ENCODE measurements around the gene LRRC37A.
"Not testable (repeated sequence)": the region's sequence is repeated elsewhere in the genome, so short reads cannot be mapped to it uniquely, and the experiment has no call there.

The LRRC37A gene

DNA sequence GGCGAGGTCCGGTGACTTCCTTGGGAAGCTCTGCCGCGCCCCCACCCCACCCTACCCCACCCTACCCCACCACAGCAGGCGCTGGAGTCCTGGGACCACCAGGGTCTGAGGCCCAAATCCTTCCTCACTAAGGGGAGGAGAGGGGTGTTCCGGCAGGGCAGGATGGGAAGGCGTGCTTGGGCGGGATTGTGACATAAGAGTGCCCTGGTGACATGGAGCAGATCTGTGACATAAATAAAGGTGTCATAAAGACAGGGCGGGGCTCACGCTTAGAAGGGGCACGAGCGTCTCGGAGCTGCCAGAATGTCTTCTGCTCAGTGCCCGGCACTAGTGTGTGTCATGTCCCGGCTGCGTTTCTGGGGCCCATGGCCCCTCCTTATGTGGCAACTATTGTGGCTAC is at the start of gene LRRC37A:
LRRC37A (plus strand) TSS at position 301 of the 400 bp plus-strand sequence; CDS start at position 304, 3 bp downstream.
- not testable (repeated sequence) for H3K9me3 ChIP-seq (ENCODE audit: control insufficient read depth, low read length); H3K9ac ChIP-seq (ENCODE audit: low read length); H3K36me3 ChIP-seq (ENCODE audit: control insufficient read depth, insufficient read depth, low read length, severe bottlenecking); DNase-seq (ENCODE audit: low read depth); H3K4me1 ChIP-seq (ENCODE audit: control insufficient read depth, insufficient read depth, low read length); H3K27me3 ChIP-seq (replicated peaks; ENCODE audit: control insufficient read depth, insufficient read depth, low read length); H3K4me3 ChIP-seq (ENCODE audit: low read length)

DNA sequence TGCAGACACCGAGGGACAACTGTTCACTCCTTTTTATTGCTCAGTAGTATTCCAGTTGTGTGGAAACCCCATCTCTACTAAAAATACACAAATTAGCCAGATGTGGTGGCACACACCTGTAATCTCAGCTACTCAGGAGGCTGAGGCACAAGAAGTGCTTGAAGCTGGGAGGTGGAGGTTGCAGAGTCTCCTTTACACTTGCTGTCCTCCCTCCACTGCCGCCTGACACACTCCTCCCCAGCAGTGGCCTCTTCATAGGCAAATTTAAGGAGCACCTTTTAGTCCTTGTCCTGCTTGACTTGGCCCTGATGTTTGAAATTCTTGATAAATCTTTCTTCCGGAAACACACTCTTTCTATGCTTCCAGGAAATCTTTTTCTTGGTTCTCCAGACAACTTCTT is 45.8 kb upstream of the LRRC37A start:
- not testable (repeated sequence) for H3K9me3 ChIP-seq (ENCODE audit: control insufficient read depth, low read length); H3K27me3 ChIP-seq (replicated peaks; ENCODE audit: control insufficient read depth, insufficient read depth, low read length); DNase-seq (ENCODE audit: low read depth); H3K9ac ChIP-seq (ENCODE audit: low read length); H3K4me1 ChIP-seq (ENCODE audit: control insufficient read depth, insufficient read depth, low read length); H3K4me3 ChIP-seq (ENCODE audit: low read length); H3K36me3 ChIP-seq (ENCODE audit: control insufficient read depth, insufficient read depth, low read length, severe bottlenecking)

DNA sequence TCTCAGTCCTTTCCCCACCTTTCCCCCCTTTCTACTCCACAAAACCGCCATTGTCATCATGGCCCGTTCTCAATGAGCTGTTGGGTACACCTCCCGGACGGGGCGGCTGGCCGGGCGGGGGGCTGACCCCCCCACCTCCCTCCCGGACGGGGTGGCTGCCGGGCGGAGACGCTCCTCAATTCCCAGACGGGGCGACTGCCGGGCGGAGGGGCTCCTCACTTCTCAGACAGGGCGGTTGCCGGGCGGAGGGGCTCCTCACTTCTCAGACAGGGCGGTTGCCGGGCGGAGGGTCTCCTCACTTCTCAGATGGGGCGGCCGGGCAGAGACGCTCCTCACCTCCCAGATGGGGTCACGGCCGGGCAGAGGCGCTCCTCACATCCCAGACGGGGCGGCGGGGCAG is 42.1 kb upstream of the LRRC37A start:
- H3K9me3 ChIP-seq (ENCODE audit: control insufficient read depth, low read length); H3K4me3 ChIP-seq (ENCODE audit: low read length); H3K27me3 ChIP-seq (replicated peaks; ENCODE audit: control insufficient read depth, insufficient read depth, low read length); DNase-seq (ENCODE audit: low read depth); H3K36me3 ChIP-seq (ENCODE audit: control insufficient read depth, insufficient read depth, low read length, severe bottlenecking); H3K4me1 ChIP-seq (ENCODE audit: control insufficient read depth, insufficient read depth, low read length); H3K9ac ChIP-seq (ENCODE audit: low read length): not testable (repeated sequence)

DNA sequence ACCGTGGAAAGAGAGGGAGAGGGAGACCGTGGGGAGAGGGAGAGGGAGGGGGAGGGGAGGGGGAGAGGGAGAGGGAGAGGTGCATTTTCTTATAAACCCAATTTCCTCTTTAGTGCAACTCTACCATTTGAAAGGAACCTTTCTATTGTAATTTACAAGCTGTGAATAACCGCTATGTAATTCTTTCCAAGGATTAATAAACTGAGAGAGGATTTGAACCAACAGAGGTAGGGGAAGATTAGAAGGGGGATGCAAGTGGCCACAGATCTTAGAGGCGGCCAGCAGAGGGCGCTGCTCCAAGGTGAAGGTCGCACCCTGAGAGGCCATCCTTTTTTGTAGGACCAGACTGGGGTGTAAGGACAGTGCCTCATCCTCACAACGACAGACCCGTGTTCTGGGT is 41.2 kb upstream of the LRRC37A start:
- H3K4me1 ChIP-seq (ENCODE audit: control insufficient read depth, insufficient read depth, low read length); H3K4me3 ChIP-seq (ENCODE audit: low read length); H3K9ac ChIP-seq (ENCODE audit: low read length); H3K9me3 ChIP-seq (ENCODE audit: control insufficient read depth, low read length); H3K27me3 ChIP-seq (replicated peaks; ENCODE audit: control insufficient read depth, insufficient read depth, low read length); H3K36me3 ChIP-seq (ENCODE audit: control insufficient read depth, insufficient read depth, low read length, severe bottlenecking): not testable (repeated sequence)
- DNase-seq (ENCODE audit: low read depth): peak; percentile 86

DNA sequence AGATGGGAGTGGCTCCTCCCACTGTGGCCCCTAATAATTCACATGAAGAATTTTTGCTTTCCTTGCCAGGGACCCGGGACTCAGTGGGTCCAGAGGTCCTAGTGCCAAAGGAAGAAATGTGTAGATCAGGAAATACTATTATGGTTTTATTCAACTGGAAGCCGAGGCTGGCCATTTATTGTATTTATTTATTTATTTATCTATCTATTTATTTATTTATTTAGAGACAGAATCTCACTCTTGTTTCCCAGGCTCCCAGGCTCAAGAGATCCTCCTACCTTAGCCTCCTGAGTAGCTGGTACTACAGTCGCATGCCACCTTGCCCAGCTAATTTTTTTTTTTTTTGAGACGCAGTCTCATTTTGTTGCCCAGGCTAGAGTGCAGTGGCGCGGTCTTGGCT is 40.7 kb upstream of the LRRC37A start:
- H3K4me3 ChIP-seq (ENCODE audit: low read length); H3K36me3 ChIP-seq (ENCODE audit: control insufficient read depth, insufficient read depth, low read length, severe bottlenecking); H3K4me1 ChIP-seq (ENCODE audit: control insufficient read depth, insufficient read depth, low read length); H3K9ac ChIP-seq (ENCODE audit: low read length); H3K9me3 ChIP-seq (ENCODE audit: control insufficient read depth, low read length); H3K27me3 ChIP-seq (replicated peaks; ENCODE audit: control insufficient read depth, insufficient read depth, low read length); DNase-seq (ENCODE audit: low read depth): not testable (repeated sequence)

DNA sequence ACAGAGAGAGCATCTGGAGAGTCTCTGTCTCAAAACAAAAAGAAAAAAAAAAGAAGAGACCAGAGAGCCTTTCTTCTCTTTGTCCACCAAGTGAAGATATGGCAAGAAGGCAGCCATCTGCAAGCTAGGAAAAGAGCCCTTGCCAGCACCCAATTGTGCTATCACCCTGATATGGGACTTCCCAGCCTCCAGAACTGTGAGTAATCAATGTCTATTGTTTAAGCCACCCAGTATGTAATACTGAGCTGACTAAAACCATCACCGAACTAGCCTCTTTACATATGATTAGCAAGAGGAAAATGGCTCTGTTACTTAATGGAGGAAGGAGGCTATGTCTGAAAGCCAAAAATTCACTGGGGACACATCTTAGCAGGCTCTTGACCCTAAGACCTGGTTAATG is 38.6 kb upstream of the LRRC37A start:
- H3K9ac ChIP-seq (ENCODE audit: low read length); H3K9me3 ChIP-seq (ENCODE audit: control insufficient read depth, low read length); H3K27me3 ChIP-seq (replicated peaks; ENCODE audit: control insufficient read depth, insufficient read depth, low read length); DNase-seq (ENCODE audit: low read depth); H3K36me3 ChIP-seq (ENCODE audit: control insufficient read depth, insufficient read depth, low read length, severe bottlenecking); H3K4me3 ChIP-seq (ENCODE audit: low read length); H3K4me1 ChIP-seq (ENCODE audit: control insufficient read depth, insufficient read depth, low read length): not testable (repeated sequence)

DNA sequence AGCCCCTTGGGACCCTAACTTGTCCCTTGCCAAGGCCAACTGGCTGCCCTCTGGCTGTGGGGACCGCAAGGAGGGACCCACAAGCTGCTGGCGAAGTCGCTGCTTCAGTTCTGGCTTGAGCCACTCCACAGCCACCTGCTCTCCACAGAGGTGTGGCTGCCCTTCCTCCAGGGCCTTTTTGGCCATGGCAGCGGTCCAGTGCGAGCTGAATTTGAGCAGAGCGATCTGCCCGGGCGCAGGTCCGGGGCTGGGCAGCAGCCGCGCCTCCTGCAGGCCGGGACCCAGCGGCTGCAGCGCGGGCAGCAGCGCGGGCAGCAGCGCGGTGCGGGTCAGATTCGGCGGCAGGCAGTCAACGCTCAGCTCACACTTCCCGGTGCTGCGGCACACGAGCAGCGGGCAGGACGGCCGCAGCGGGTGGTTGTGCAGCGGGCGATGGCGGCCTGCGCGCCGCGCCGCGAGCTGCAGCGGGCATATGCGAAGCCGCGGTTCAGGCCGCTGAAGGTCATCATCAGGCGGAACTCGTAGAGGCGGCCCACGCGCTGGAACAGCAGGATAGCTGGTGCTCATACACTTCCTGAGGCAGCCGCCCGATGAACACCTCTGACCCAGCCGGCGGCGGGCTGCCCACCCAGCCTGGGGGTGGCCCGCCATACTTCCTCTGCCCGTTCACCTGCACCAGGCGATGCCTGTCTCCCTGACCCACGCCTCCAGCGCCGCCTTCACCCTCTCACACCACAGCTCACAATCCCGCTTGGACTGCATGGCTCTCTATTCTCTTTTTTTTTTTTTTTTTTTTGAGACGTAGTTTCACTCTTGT is 34.9 kb upstream of the LRRC37A start:
- H3K4me3 ChIP-seq (ENCODE audit: low read length): peak overlapping the region; percentile 63
- peak; percentile 67 for DNase-seq (ENCODE audit: low read depth)
- not testable (repeated sequence) for H3K4me1 ChIP-seq (ENCODE audit: control insufficient read depth, insufficient read depth, low read length); H3K9me3 ChIP-seq (ENCODE audit: control insufficient read depth, low read length); H3K27me3 ChIP-seq (replicated peaks; ENCODE audit: control insufficient read depth, insufficient read depth, low read length); H3K36me3 ChIP-seq (ENCODE audit: control insufficient read depth, insufficient read depth, low read length, severe bottlenecking); H3K9ac ChIP-seq (ENCODE audit: low read length)

DNA sequence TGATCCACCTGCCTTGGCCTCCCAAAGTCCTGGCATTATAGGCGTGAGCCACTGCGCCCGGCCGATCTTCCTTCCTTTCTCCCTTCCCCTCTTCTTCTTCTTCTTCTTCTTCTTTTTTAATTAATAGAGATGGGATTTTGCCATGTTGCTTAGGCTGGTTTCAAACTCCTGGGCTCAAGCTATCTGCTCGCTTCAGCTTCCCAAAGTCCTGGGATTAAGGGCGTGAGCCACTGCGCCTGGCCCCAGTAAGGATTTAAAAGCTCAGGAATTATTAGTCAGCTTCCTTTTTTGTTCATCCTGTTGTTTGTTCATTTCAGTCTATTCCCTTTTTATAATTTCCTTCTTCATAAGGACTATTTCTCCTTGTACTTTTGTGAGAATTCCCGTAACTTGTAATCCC is 32.7 kb upstream of the LRRC37A start:
- peaks cover 10% of the 10 kb centered on the region for H3K4me1 ChIP-seq (ENCODE audit: control insufficient read depth, insufficient read depth, low read length)
- H3K36me3 ChIP-seq (ENCODE audit: control insufficient read depth, insufficient read depth, low read length, severe bottlenecking): no peaks in the 10 kb centered on the region
- no peak overlapping the region for H3K9ac ChIP-seq (ENCODE audit: low read length)
- no peaks in the 10 kb centered on the region for H3K9me3 ChIP-seq (ENCODE audit: control insufficient read depth, low read length)
- H3K4me3 ChIP-seq (ENCODE audit: low read length): no peak overlapping the region
- H3K27me3 ChIP-seq (replicated peaks; ENCODE audit: control insufficient read depth, insufficient read depth, low read length): no peaks in the 10 kb centered on the region
- no peak for DNase-seq (ENCODE audit: low read depth)

DNA sequence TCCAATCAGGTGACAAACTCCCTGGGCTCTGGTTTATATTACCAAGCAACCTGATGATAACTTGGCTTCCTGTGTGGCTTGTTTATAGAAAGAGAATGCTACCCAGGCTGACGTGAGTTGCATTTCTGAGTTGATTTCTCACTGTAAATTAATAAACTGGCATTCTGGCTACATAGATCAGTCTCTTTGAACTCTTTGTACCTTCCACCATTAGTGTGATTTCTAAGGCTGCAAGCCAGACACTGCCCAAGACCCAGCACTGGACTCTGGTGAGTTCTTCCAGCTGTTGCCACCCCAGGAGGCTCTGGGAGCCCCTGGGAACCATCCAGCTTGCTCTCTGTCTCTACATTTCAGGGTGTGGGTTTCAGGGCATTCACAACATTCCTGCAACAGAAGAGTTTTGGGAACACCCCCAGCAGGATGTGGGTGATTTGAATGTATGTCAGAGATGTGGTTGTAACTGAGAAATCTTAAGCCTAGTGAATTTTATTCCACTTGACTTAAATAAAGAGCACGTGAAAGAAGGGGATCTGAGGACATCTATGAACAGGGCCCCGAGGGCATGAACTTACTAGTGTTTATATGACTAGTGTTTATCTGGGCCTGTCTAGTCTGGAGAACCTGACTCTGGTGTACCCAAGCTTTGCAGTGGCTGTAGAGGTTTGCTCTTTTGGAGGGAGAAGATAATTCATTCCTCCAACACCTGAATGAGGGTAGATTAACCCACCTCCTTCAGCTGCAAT is 30.3 kb upstream of the LRRC37A start:
- peaks cover 14% of the 10 kb centered on the region for H3K4me1 ChIP-seq (ENCODE audit: control insufficient read depth, insufficient read depth, low read length)
- H3K36me3 ChIP-seq (ENCODE audit: control insufficient read depth, insufficient read depth, low read length, severe bottlenecking): no peaks in the 10 kb centered on the region
- H3K4me3 ChIP-seq (ENCODE audit: low read length): no peak overlapping the region
- no peaks in the 10 kb centered on the region for H3K27me3 ChIP-seq (replicated peaks; ENCODE audit: control insufficient read depth, insufficient read depth, low read length)
- no peaks in the 10 kb centered on the region for H3K9me3 ChIP-seq (ENCODE audit: control insufficient read depth, low read length)
- DNase-seq (ENCODE audit: low read depth): peak; percentile 89
- H3K9ac ChIP-seq (ENCODE audit: low read length): no peak overlapping the region

DNA sequence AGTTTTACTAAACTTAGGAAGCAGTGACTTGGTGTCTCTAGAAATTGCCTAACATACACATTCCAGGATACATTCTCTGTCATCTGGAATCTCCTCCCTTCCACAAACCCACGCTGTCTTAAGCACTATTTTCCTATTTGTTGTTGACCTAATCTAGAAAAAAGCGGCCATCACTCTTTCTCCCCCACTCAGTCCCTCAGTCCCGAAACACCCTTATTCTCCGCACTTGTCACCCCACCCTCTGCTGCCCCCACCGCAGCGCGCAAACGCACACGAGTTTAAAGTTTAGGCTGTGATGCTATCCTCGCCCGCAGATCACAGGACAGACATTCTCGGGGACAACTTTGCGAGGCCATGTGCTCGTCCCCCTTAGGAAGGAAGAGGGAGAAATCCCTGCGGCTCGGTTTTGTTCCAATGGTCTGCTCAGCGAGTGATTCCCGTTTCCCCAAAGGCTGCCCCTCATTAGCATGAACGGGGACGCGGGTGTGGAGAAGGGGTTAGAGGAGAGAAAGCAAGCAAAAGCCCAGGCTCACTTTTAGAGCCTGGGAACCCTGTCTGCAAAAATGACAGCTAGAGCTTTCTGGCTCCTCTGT is 28.8 kb upstream of the LRRC37A start:
- Histone ChIP-seq H3K4me3 (ENCODE audit: low read length) (peak overlapping the region; percentile 77), H3K4me1 (ENCODE audit: control insufficient read depth, insufficient read depth, low read length) (peaks cover 14% of the 10 kb centered on the region), H3K9ac (ENCODE audit: low read length) (peak overlapping the region; percentile 88)
- not testable (repeated sequence) for H3K36me3 ChIP-seq (ENCODE audit: control insufficient read depth, insufficient read depth, low read length, severe bottlenecking); H3K9me3 ChIP-seq (ENCODE audit: control insufficient read depth, low read length); H3K27me3 ChIP-seq (replicated peaks; ENCODE audit: control insufficient read depth, insufficient read depth, low read length)
- peak; percentile 85 for DNase-seq (ENCODE audit: low read depth)

DNA sequence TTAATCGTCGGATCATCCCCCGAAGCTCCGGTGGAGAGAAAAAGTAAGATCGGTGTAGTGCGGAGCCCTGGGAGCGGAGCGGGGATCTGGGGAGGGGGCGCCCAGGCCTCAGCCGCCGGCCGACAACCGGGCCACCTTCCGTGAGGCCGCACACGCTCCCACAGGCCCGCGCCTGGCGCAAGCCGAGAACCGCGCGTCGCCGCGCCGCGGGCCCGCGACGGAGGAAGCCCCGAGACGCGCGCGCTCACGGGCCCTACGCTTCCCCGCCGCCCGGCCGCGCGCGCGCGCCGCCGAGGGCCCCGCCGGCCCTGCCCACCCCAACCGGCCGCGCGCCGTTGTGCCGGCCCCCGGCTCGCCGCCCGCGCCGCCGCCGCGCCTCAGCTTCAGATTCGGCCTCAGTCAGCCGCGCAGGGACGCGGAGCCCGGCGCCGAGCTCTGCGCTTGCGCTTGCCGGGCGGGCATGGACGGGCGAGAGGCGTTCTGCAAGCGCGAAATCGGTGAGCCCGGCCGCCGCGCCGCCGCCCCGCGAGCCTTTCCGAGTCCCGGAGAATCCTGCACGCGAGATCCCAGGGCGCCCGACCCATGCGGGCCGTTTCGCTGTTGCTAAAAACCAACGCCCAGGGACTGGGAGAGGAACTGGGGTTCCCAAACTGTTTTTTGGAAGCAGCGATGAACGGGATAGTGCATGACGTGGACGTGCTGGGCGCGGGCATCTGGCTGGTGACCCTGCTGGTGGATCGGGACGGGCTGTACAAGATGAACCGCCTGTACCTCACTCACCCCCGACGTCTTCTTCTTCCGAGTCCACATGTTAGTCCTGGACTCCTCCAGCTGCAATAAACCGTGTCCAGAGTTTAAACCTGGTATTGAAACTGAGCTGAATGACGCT is 28.0 kb upstream of the LRRC37A start:
- peak; percentile 99 for DNase-seq (ENCODE audit: low read depth)
- no peaks in the 10 kb centered on the region for H3K27me3 ChIP-seq (replicated peaks; ENCODE audit: control insufficient read depth, insufficient read depth, low read length)
- peak overlapping the region; percentile 84 for H3K4me3 ChIP-seq (ENCODE audit: low read length)
- peak overlapping the region; percentile 88 for H3K9ac ChIP-seq (ENCODE audit: low read length)
- peaks cover 14% of the 10 kb centered on the region for H3K4me1 ChIP-seq (ENCODE audit: control insufficient read depth, insufficient read depth, low read length)
- no peaks in the 10 kb centered on the region for H3K9me3 ChIP-seq (ENCODE audit: control insufficient read depth, low read length)
- H3K36me3 ChIP-seq (ENCODE audit: control insufficient read depth, insufficient read depth, low read length, severe bottlenecking): no peaks in the 10 kb centered on the region
